ENCODE measurements around the gene CIAO2B. TPM values are rescaled to one million over a fixed set of nuclear protein-coding genes. Genes with fewer than 3 reads are reported as not detected.

Gene CIAO2B
- total RNA-seq, 2 donors from 2014 or later = 105 to 146 TPM

- peaks cover 12% of the 10 kb centered on the region for H3K4me1 ChIP-seq
- H3K9me3 ChIP-seq = no peaks in the 10 kb centered on the region
- H3K27me3 ChIP-seq = no peaks in the 10 kb centered on the region
- intact Hi-C loops (cut with DNase I) = no loop called here
- H3K9ac ChIP-seq (ENCODE audit: low read depth in 2 of 2, low read length in 2 of 2) = no peak overlapping the region
- TF ChIP-seq, protein P1, sequence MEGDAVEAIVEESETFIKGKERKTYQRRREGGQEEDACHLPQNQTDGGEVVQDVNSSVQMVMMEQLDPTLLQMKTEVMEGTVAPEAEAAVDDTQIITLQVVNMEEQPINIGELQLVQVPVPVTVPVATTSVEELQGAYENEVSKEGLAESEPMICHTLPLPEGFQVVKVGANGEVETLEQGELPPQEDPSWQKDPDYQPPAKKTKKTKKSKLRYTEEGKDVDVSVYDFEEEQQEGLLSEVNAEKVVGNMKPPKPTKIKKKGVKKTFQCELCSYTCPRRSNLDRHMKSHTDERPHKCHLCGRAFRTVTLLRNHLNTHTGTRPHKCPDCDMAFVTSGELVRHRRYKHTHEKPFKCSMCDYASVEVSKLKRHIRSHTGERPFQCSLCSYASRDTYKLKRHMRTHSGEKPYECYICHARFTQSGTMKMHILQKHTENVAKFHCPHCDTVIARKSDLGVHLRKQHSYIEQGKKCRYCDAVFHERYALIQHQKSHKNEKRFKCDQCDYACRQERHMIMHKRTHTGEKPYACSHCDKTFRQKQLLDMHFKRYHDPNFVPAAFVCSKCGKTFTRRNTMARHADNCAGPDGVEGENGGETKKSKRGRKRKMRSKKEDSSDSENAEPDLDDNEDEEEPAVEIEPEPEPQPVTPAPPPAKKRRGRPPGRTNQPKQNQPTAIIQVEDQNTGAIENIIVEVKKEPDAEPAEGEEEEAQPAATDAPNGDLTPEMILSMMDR (IDR thresholded peaks at IDR 0.05) = no peak
- DNase-seq = no peak
- H3K27ac ChIP-seq = no peak overlapping the region
- H3K4me3 ChIP-seq = no peak overlapping the region
- no peaks in the 10 kb centered on the region for H3K36me3 ChIP-seq
These were observed 31.3 kb downstream of the CIAO2B start for GRCh38 chr16:66902648-66903543.

- Histone ChIP-seq H3K36me3 (no peaks in the 10 kb centered on the region), H3K9me3 (no peaks in the 10 kb centered on the region), H3K9ac (ENCODE audit: low read depth in 2 of 2, low read length in 2 of 2) (peak overlapping the region in 1 of 2 donors; percentile 64), H3K27ac (no peak overlapping the region), H3K4me1 (peaks cover 12% of the 10 kb centered on the region), H3K27me3 (no peaks in the 10 kb centered on the region), H3K4me3 (no peak overlapping the region)
- TF ChIP-seq, protein P1 (IDR thresholded peaks at IDR 0.05) = no peak
- no peak for DNase-seq
- intact Hi-C loops (cut with DNase I) = no loop called here
These were observed 32.6 kb downstream of the CIAO2B start for GRCh38 chr16:66901626-66902025.

DNA sequence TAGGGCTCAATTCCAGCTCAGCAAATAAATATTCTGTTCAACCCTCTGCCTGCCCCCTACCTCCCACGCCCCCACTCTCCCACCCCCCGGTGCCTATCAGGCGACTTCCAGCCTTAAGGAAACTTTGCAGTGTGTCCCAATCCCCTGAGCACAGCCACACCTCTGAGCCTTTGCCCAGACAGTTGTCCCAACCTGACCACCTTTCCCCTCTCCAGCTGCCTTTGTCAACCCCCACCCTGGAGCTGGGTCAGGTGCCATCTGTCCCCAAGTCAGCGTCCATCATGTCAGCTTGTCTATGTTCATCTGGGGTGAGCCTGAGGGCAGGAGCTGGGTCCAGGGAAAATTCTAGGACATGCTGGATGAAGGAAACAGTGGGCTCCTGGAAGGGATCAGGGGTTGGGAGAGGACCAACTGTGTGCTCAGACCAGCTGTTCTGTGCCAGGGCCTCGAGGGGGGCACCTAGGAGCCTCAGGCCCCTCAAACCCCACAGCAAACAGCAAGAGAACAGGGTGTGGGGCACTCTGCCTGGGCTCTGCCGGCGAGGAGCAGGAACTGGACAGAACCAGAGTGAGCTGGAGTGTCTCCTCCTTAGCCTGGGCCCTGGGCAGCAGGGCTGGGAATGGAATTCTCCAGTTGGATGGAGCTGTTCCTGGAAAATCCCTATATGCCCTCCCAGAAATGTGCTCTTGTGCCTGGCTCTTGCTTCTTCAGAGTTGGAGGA lies 33.3 kb downstream of the CIAO2B start:
- H3K27ac ChIP-seq = peak overlapping the region; percentile 59
- no peaks in the 10 kb centered on the region for H3K36me3 ChIP-seq
- peak; percentile 78 for DNase-seq
- no peak overlapping the region for H3K4me3 ChIP-seq
- no peaks in the 10 kb centered on the region for H3K9me3 ChIP-seq
- intact Hi-C loops (cut with DNase I) = no loop called here
- no peaks in the 10 kb centered on the region for H3K27me3 ChIP-seq
- peaks cover 15% of the 10 kb centered on the region for H3K4me1 ChIP-seq
- TF ChIP-seq, protein P1 (IDR thresholded peaks at IDR 0.05) = no peak
- peak overlapping the region in 1 of 2 donors; percentile 64 for H3K9ac ChIP-seq (ENCODE audit: low read depth in 2 of 2, low read length in 2 of 2)

DNA sequence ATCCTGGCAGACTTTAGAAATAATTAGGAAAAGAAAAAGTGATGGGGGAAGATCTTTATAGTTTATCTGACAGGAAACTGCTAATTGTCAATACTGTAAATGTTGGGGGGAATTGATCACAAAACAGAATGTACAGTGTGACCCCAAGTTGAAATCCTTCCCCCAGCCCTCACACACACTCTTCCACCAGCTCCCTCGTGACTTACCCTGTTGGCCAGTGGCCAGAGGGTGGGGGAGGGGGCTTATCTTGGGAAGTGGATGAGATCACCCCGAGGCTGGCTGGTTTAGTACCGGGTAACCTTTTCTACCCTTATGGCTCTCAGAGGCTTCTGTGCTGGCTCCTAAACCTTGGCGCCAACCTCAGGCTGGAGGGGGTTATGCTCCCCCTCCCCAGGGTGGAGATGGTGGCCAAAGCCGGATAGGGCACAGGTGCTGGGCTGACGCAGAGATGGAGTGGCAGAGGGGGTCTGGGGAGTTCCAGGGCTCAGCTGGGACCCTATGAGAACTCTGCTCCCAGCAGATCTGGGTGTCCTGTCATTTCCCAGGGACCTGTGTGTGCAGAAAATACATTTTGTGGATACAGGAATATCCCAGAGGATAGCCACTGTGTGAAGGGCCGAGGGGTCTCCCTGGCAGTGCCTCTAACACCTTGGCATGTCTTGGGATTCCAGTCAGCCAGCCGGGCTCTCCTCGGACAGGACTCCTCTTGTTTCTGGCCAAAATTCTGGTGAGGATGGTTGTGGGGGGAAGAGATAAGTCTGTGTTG lies 34.1 kb downstream of the CIAO2B start:
- peaks cover 22% of the 10 kb centered on the region for H3K4me1 ChIP-seq
- TF ChIP-seq, protein P1 (IDR thresholded peaks at IDR 0.05) = no peak

More for the DNA sequence above, 34.1 kb downstream of the CIAO2B start:
- H3K27ac ChIP-seq = peak overlapping the region; percentile 59
- peak; percentile 93 for DNase-seq
- intact Hi-C loops (cut with DNase I) = loop anchor here (5.0 kb wide), 1 partner anchor 32 kb away; the partner anchor contains the start of gene CIAO2B
- peak overlapping the region in 1 of 2 donors; percentile 64 for H3K9ac ChIP-seq (ENCODE audit: low read depth in 2 of 2, low read length in 2 of 2)
- no peaks in the 10 kb centered on the region for H3K27me3 ChIP-seq
- H3K4me3 ChIP-seq = no peak overlapping the region
- H3K36me3 ChIP-seq = no peaks in the 10 kb centered on the region
- no peaks in the 10 kb centered on the region for H3K9me3 ChIP-seq
